Endodermal cell (in vitro differentiated cells): ENCODE measurements around the gene FBLN5. TPM values are rescaled to one million over a fixed set of nuclear protein-coding genes. Genes with fewer than 3 reads are reported as not detected.
A peak's percentile ranks its signal among the peaks of the same experiment; 100 is the strongest.

Source experiments
- DNase-seq: peaks from one replicate; pipeline ENCODE4 v3.0.0-alpha.2; 2017
- H3K27ac ChIP-seq: 2 replicates; pipeline ENCODE4 v1.5.1; 2013; ENCODE audit warnings: mild to moderate bottlenecking, low read depth, low read length, moderate library complexity
- H3K27me3 ChIP-seq: 2 replicates; pipeline ENCODE4 v1.6.1; 2013; ENCODE audit warnings: mild to moderate bottlenecking, low read length, moderate library complexity; ENCODE audit not compliant: insufficient read depth, control insufficient read depth, poor library complexity, severe bottlenecking
- H3K36me3 ChIP-seq: 2 replicates; pipeline ENCODE4 v1.7.0; 2013; ENCODE audit warnings: mild to moderate bottlenecking, low read length, moderate library complexity; ENCODE audit not compliant: control insufficient read depth, insufficient read depth
- H3K4me1 ChIP-seq: one replicate; pipeline ENCODE4 v1.7.0; 2013; ENCODE audit warnings: low read length; ENCODE audit not compliant: control insufficient read depth, insufficient read depth
- H3K4me3 ChIP-seq: 2 replicates; pipeline ENCODE4 v1.5.1; 2013; ENCODE audit warnings: mild to moderate bottlenecking, low read length, moderate library complexity
- H3K9ac ChIP-seq: 2 replicates; pipeline ENCODE4 v1.6.1; 2013; ENCODE audit warnings: mild to moderate bottlenecking, low read length, moderate library complexity; ENCODE audit not compliant: poor library complexity, severe bottlenecking; ENCODE audit errors: extremely low read depth
- H3K9me3 ChIP-seq: 2 replicates; pipeline ENCODE4 v1.6.1; 2013; ENCODE audit warnings: mild to moderate bottlenecking, low read length, moderate library complexity; ENCODE audit not compliant: control insufficient read depth
- H3K27ac Mint-ChIP-seq: 2 replicates; pipeline ENCODE4 v1.8.0; 2020; ENCODE audit warnings: mixed read lengths
- H3K27me3 Mint-ChIP-seq: 2 replicates; pipeline ENCODE4 v1.8.0; 2021; ENCODE audit warnings: mild to moderate bottlenecking, mixed read lengths; ENCODE audit not compliant: insufficient read depth
- H3K36me3 Mint-ChIP-seq: 2 replicates; pipeline ENCODE4 v1.8.0; 2020; ENCODE audit warnings: low read depth, mixed read lengths
- H3K4me1 Mint-ChIP-seq: 2 replicates; pipeline ENCODE4 v1.8.0; 2020; ENCODE audit warnings: mixed read lengths
- H3K4me3 Mint-ChIP-seq: 2 replicates; pipeline ENCODE4 v1.8.0; 2020; ENCODE audit warnings: mild to moderate bottlenecking, moderate library complexity, mixed read lengths
- H3K9me3 Mint-ChIP-seq: 2 replicates; pipeline ENCODE4 v1.8.0; 2020; ENCODE audit warnings: mild to moderate bottlenecking, mixed read lengths
- CTCF ChIP-seq: fragments of 200-600 bp; sonication (generic); conservative IDR thresholded peaks from 2 replicates; pipeline ENCODE4 v1.5.0; 2021; ENCODE audit warnings: antibody characterized with exemption, mild to moderate bottlenecking
- WGBS, 2 experiments: methylation state at CpG; one replicate each; pipeline versions ENCODE4 v1.1.5 to v1.1.7; 2013; ENCODE audit warnings: missing lambda C conversion rate in 2 of 2, mixed read lengths in 1 of 2; ENCODE audit not compliant: insufficient coverage in 1 of 2, insufficient read length in 1 of 2; 5-methylcytosine and 5-hydroxymethylcytosine counted together
- total RNA-seq, 2 donors: library from RNA; stranded (reverse); fragmentation: NEBNext Ultra II Directional in 1 of 2; extraction: Animal tissue kit (Norgen Biotek cat#: 25700) in 1 of 2; gene quantifications; 2 replicates in 1 of 2; 3 replicates in 1 of 2; pipeline ENCODE4 v1.2.1, GENCODE V29; 2021

The FBLN5 gene
- total RNA-seq, 2 donors from 2014 or later, result 4.0 to 4.8 TPM

GRCh38 chr14:91912035-91912434 is 35.5 kb downstream of the FBLN5 start:
- H3K36me3 Mint-ChIP-seq, result peaks cover 4% of the 10 kb centered on the region
- H3K9me3 Mint-ChIP-seq, result peaks cover 12% of the 10 kb centered on the region
- no peak overlapping the region for H3K9ac ChIP-seq
- no peak overlapping the region for H3K27ac ChIP-seq
- H3K36me3 ChIP-seq, result no peaks in the 10 kb centered on the region
- no peak overlapping the region for H3K4me3 ChIP-seq
- WGBS, 2 experiments, result 77 to 80% methylated on average over 3 to 5 of the region's 5 CpGs
- no peaks in the 10 kb centered on the region for H3K27me3 ChIP-seq
- DNase-seq, result no peak
- no peaks in the 10 kb centered on the region for H3K9me3 ChIP-seq
- TF ChIP-seq CTCF, result no peak
- H3K4me1 Mint-ChIP-seq, result no peaks in the 10 kb centered on the region
- H3K27ac Mint-ChIP-seq, result no peak overlapping the region
- no peaks in the 10 kb centered on the region for H3K27me3 Mint-ChIP-seq
- H3K4me1 ChIP-seq, result no peaks in the 10 kb centered on the region
- no peak overlapping the region for H3K4me3 Mint-ChIP-seq

GRCh38 chr14:91911474-91912032 is 35.9 kb downstream of the FBLN5 start:
- no peaks in the 10 kb centered on the region for H3K36me3 ChIP-seq
- H3K9ac ChIP-seq, result no peak overlapping the region
- no peaks in the 10 kb centered on the region for H3K4me1 ChIP-seq
- H3K36me3 Mint-ChIP-seq, result peaks cover 4% of the 10 kb centered on the region
- peaks cover 12% of the 10 kb centered on the region for H3K9me3 Mint-ChIP-seq
- DNase-seq, result peak; percentile 83
- H3K4me3 Mint-ChIP-seq, result no peak overlapping the region
- H3K4me3 ChIP-seq, result no peak overlapping the region
- TF ChIP-seq CTCF, result peak; percentile 78
- H3K27me3 ChIP-seq, result no peaks in the 10 kb centered on the region
- WGBS, 2 experiments, result 48 to 55% methylated on average over 2 to 9 of the region's 9 CpGs
- no peak overlapping the region for H3K27ac Mint-ChIP-seq
- no peaks in the 10 kb centered on the region for H3K9me3 ChIP-seq
- H3K27ac ChIP-seq, result no peak overlapping the region
- no peaks in the 10 kb centered on the region for H3K4me1 Mint-ChIP-seq
- H3K27me3 Mint-ChIP-seq, result no peaks in the 10 kb centered on the region

GRCh38 chr14:91910196-91910595 is 37.3 kb downstream of the FBLN5 start:
- Histone ChIP-seq H3K27me3 (no peaks in the 10 kb centered on the region), H3K9me3 (no peaks in the 10 kb centered on the region), H3K9ac (no peak overlapping the region), H3K27ac (no peak overlapping the region), H3K36me3 (no peaks in the 10 kb centered on the region), H3K4me1 (no peaks in the 10 kb centered on the region), H3K4me3 (no peak overlapping the region)
- Mint-ChIP-seq H3K4me3 (no peak overlapping the region), H3K27me3 (no peaks in the 10 kb centered on the region), H3K36me3 (no peaks in the 10 kb centered on the region), H3K4me1 (no peaks in the 10 kb centered on the region), H3K27ac (no peak overlapping the region), H3K9me3 (peaks cover 8% of the 10 kb centered on the region)
- DNase-seq, result no peak
- 94 to 100% methylated on average over 5 to 9 of the region's 9 CpGs for WGBS, 2 experiments
- TF ChIP-seq CTCF, result no peak
